Fibroblast of upper back skin (primary cell): ENCODE data around the gene TTC29.
"Not testable (repeated sequence)": the region's sequence is repeated elsewhere in the genome, so short reads cannot be mapped to it uniquely, and the experiment has no call there.

ENCODE experiments used
- DNase-seq: peaks from one replicate; pipeline ENCODE4 v3.0.0-alpha.2; 2013

TTC29 gene

DNA sequence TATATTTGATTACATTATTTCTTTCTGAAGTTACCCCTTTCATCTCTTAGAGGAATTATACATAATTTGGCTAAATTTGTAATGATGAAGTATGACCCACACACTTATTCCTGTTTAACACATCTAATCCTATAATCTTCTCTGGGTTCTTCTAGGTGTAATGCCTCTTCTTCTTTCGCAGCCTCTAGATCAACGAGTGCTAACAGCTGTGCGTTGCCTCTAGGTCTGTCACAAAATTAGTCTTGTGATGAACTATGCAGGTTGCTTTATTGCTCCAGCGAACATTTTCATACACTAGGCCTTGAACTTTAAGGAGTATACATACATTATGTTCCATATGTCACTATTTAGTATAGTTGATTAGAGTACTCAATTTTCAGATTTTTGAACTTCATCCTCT, 89.9 kb downstream of the TTC29 start:
- no peak for DNase-seq

GRCh38 chr4:146852360-146852759, 93.3 kb downstream of the TTC29 start:
- DNase-seq = no peak

GRCh38 chr4:146847345-146847744, 98.3 kb downstream of the TTC29 start:
- no peak for DNase-seq

- DNase-seq = no peak
Observed at GRCh38 chr4:146846882-146847281, 98.8 kb downstream of the TTC29 start.

DNA sequence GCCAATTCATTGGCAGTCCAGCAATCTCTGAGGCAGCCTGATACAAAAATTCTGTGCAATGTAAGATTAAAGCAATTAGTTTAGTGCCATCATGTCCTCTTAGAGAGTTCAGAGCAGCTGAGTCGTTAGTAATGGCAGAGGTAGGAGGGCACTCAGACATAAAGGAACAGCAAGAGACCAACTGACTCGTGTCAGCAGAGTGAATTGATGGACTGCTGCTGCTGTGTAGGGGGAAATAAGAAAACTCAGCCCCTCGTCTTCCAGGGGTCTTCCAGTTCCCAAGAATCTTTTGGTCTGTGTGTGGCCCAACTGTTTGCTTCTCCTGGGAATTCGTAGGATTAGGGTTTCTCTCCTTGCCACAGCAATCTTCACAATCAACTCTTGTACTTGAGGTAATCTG, 100.9 kb downstream of the TTC29 start:
- no peak for DNase-seq

DNA sequence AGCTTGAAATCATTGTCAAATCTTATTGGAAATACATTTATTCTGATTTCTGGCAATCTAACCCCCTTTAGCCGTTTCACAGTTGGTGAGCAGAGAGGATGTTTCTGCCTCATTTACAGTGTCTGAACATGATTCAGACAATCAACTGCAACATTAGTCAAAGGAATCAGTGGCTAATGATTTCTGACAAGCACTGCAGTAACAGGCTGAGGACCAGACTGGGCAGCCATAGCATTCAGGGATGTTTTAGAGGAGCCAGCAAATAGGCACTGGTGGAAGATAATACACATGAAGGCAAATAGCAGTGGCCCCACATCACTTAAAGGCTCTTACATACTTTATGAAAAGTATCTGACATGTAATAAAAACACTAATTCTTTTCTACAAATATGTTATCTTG, 102.8 kb downstream of the TTC29 start:
- no peak for DNase-seq

- no peak for DNase-seq
Observed at GRCh38 chr4:146840731-146841130, 104.9 kb downstream of the TTC29 start.

DNA sequence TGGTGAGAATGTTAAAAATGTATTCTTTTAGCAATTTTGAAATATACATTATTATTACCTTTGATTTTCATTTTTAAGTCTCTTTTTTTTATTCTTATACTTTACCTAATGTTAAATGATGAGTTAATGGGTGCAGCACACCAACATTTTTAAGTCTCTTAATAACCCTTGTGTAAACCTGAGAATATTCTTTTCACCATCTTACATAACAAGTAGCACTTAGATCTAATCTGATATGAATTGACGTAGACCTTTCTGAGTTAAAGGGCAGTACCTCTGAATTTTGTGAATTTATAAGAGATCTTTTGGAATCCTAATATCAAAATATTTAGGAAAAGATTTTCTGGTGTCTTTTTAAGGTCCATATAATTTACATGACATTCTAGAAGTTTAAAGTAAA, 110.6 kb downstream of the TTC29 start:
- DNase-seq = no peak

GRCh38 chr4:146834263-146835034, 111.2 kb downstream of the TTC29 start:
- no peak for DNase-seq

GRCh38 chr4:146833530-146833929, 112.1 kb downstream of the TTC29 start:
- DNase-seq = no peak

- DNase-seq = not testable (repeated sequence)
Observed at GRCh38 chr4:146822980-146823379, 122.7 kb downstream of the TTC29 start.

- no peak for DNase-seq
Observed at GRCh38 chr4:146814750-146815149, 130.9 kb downstream of the TTC29 start.

DNA sequence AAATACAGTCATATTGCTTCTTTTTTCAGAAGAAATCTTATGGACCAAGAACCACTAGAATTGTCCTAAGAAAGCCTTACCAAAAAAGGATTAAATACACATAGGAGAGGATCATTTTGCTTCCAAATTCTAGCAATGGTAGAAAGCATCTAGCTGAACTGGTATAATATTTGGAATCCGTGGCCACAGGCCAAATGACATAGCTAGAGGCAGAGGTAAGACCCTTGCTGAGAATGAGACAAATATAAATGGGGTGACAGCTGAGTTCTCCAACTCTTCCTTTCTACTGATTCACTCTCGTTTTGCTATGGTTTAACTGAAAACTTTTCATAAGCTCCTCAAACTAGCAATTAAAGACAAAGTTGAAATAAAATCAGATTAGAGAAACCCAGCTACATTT, 150.0 kb downstream of the TTC29 start:
- DNase-seq = no peak

- no peak for DNase-seq
Observed at GRCh38 chr4:146793727-146794126, 151.9 kb downstream of the TTC29 start.

- no peak for DNase-seq
Observed at GRCh38 chr4:146791439-146791838, 154.2 kb downstream of the TTC29 start.

DNA sequence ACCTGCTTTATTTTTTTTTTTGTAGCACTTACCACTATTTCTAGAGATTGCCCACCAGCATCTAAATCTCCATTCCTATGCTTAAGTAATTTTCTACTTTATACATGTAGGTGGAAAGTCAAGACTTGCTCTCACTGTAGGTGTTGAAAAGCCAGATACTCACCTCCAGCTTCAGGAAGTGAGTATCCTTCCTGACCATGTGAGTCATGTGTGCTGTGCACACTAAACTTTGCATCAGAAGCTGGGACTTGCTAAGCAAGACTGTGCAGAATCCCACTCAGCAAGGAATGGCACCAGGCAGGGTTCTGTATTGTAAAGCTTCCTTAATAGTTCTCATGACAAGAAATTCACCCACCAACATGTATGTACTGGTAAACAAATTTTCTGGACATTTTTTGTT, 155.1 kb downstream of the TTC29 start:
- DNase-seq = no peak

DNA sequence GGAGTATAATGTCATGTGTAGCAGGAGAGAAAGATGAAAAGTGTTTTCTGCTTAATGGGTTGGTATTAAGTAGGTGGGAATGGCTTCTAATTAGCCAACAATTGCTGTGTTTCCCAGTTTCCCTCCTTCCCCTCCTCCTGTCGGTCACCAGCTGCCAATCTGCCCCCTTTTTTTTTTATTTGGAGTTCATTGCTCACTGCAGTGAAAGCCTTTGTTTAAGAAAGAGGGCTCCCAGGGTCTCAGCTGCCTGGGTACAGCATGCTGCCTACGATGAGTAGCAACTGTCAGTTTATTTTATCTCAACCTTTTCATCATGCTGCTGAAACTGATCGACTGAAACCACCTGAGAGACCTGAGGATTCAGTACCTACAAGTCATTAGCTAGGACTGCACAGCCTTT, 157.9 kb downstream of the TTC29 start:
- DNase-seq = no peak

GRCh38 chr4:146776691-146777090, 169.0 kb downstream of the TTC29 start:
- DNase-seq = no peak

DNA sequence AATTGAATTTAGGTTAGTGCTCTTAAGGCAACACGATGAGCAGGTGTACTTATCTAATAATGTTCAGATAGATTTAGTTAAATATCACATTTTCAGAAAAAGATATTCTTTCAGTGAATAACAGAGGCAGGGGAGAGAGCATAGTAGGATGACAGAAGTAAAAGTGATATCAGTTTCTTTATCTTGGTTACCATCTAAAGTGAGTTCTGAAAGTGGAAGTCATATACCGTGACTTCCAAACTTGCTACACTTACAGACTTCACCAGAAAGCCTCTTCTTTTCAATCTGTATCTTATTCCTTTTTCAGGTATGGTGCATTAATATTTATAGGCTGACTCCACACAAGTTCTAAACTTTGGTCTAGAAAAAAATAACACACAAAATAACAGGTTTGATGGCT, 182.1 kb downstream of the TTC29 start:
- no peak for DNase-seq

DNA sequence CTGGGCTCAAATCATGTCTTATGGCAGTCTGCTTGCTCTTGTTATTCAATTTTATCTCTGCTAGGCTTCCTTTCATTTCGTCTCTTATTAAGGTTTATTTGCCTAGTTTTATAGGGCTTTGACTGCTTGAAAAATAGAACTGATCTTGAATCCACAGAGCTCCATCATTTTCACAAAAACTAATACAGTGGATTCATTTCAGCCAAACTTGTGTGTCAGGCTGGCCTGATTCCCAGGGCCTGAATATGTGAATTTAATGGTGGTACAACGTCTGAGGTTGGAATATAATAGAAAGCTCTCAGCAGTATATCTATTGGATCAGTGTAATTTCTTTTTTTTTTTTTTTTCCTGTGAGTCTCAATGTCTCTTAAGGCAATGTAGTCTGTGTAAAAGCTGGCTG, 183.6 kb downstream of the TTC29 start:
- no peak for DNase-seq

DNA sequence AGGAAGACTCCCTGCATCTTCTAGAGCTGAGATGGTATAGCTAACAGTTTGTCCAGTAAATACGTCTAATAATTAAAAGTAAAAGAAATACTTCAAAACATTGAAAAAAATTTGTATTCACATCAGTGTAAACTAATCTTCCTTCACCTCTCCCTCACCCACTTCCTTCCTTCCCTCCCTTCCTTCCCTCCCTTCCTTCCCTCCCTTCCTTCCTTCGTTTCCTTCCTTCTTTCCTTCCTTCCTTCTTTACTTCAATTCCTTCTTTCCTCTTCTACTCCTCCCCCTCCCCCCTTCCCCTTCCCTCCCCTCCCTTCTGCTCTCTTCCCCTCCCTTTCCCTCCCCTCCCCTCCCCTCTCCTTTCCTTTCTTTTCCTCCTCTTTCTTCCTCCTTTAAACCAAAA, 203.2 kb downstream of the TTC29 start:
- no peak for DNase-seq

DNA sequence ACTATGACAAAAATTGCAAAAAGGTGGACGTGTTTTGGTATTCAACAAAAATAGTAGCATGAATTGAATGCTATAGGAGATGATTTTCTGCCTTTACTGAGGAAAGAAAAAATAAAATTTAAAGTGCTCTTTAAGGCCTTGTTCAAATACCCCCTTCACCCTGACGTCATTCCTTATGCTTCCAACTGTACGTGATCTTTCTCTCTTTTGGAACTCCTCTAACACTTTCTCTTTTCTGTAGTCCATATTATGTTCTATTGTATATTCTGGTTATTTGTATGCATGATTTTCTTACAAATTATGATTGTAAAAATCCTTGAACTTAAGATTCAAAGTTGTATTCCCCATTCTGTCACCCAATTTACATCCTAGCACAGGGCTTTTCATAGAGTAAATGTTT, 206.5 kb downstream of the TTC29 start:
- no peak for DNase-seq

DNA sequence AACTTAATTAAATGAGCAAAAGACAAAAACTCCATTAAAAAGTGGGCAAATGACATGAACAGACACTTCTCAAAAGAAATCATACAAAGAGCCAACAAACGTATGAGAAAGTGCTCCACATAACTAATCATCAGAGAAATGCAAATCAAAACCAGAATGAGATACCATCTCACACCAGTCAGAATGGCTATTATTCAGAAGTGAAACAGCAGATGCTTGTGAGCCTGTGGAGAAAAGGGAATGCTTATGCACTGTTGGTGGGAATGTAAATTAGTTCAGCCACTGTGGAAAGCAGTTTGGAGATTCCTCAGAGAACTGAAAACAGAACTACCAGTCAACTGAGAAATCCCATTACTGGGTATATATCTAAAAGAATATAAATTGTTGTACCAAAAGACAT, 222.1 kb downstream of the TTC29 start:
- DNase-seq = not testable (repeated sequence)

DNA sequence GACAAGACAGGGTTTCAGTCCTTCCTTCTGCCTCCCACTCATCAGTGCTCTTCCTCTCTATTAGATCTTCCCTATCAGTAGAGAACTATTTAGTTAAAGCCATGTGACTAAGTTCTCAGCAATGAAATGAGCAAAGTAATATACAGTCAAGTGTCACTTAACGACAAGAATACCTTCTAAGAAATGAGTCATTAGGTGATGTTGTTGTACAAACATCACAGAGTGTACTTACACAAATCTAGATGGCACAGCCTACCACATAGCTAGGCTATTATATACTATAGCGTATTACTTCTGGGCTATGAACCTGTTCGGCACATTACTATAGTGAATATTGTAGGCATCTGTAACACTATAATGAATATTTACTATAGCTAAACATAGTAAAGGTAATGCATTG, 235.7 kb downstream of the TTC29 start:
- DNase-seq = no peak

- DNase-seq = no peak
Observed at GRCh38 chr4:146699910-146700309, 245.8 kb downstream of the TTC29 start.
